Activated T-cell treated with anti-CD3 and anti-CD28 coated beads for 1 hour (primary cell): ENCODE measurements around the gene TXNRD3.

ENCODE experiments used
- DNase-seq: peaks from one replicate; pipeline ENCODE4 v3.0.0-alpha.2; 2020; ENCODE audit warnings: low read depth

TXNRD3 gene

DNA sequence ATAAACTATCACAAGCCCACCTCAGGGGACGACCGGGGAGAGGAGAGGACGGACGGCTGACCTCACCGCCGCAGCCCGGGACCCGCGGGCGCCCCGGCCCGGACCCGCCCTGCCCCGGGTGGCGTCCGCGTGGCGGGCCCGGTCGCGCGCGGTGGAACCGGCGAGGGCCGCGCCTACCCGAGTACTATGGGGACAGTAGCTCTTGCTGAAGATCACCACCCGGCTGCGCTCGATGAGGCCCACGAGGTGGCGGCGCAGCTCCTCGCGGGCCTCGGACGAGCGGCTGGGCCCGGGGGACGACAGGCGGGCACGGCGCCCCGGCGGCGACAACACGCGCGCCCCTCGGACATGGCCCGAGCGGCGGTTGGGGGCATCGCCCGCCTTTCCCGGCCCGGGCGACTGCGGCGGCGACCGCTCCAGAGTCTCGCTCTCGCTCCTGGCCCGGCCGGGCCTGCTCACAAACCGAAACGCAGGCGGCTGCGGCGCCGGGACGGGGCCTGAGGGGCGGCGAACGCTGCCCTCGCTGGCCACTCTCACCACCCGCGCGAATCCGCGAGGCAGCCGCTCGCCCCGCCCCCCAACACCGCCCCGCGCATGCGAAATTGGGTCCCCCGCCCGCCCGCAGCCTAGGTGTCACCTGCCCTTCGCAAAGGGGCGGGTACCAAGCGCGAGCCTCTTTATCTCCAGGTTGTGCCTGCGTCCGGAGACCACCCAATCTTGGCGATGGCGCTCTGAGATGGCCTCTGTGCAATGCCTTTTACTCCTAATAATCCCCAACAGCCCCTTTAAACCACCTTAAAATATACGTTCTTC lies at the start of gene TXNRD3:
TXNRD3 (minus strand) TSS at position 554 of the 813 bp plus-strand sequence.
- DNase-seq, result peak; percentile 76

GRCh38 chr3:126703512-126704493 lies 48.9 kb upstream of the TXNRD3 start, which contains the start of gene CHCHD6:
Gene CHCHD6, plus strand, starts transcription at chr3:126704240. Its CDS starts 73 bp downstream, at chr3:126704313.
- DNase-seq, result peak; percentile 98

DNA sequence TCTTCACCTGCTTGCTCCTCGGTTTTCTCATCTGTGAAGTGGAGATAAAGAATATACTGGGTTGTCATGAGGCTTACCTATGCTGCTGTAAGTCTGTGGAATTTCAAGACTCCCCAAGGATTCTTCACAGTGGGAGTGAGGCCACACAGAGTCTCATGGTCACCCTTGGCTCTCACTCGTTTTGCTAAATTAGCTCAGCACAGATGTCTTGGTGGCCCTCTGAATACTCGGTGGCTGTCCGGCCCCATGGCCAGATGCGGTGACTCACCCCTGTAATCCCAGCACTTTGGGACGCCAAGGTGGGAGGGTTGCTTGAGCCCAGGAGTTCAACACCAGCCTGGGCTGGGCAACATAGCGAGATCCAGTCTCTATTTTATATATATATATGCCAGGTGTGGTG lies 44.1 kb upstream of the TXNRD3 start:
- DNase-seq, result no peak

GRCh38 chr3:126696701-126697267 lies 41.9 kb upstream of the TXNRD3 start:
- no peak for DNase-seq

DNA sequence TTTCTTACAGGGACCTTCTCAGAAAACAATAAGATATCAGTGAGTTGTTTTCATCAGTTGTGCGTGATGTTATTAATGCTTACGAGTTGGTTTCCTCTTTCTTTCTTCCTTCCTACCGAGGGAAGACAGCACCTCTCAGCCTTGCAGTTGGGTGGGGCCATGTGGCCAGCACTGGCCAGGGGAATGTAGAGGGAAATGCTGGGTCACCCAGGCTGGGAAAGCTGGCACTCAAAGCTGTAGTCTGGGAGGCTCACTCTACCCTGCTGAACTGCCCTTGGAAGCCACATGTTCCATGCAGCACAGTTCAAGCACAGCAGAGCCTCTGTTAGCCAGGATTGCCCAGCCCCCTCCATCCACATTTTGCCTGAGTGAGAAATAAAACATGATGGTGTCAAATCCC lies 39.0 kb upstream of the TXNRD3 start:
- DNase-seq, result no peak

- no peak for DNase-seq
These were observed 37.9 kb upstream of the TXNRD3 start for GRCh38 chr3:126692858-126693257.

DNA sequence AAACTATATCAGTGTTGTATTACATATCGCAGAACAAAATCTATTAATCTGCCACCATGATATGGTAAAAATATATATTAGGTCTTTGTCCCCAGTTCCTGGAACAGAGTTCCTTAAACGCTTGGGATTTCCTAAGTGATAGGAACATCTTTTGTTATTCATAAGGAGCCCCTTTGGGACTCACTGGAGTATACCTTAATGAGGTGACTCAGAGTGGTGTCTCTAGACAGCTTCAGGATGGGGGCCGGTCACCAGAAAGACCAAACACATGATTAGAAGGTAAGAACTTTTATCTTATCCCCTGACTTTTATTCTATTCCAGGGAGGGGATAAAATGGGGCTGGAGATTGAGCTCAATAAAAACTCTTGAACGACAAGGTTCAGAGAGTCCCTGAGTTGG lies 36.8 kb upstream of the TXNRD3 start:
- no peak for DNase-seq

GRCh38 chr3:126685493-126685892 lies 30.6 kb upstream of the TXNRD3 start:
- no peak for DNase-seq

DNA sequence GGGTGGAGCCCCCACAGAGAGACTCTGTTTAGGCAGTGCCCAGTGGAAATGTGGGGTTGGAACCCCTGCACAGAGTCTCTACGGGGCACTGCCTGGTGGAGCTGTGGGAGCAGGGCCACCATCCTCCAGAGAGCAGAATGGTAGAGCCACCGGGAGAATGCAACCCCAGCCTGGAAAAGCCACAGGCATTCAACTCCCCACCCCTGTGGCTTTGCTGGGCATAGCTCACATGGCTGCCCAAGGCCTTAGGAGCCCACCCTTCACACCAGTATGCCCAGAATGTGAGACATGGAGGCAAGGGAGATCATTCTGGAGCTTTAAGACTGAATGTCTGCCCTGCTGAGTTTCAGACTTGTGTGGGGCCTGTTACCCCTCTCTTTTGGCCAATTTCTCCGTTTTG lies 30.1 kb upstream of the TXNRD3 start:
- DNase-seq, result no peak

- DNase-seq, result no peak
These were observed 29.4 kb upstream of the TXNRD3 start for GRCh38 chr3:126684218-126684751.

DNA sequence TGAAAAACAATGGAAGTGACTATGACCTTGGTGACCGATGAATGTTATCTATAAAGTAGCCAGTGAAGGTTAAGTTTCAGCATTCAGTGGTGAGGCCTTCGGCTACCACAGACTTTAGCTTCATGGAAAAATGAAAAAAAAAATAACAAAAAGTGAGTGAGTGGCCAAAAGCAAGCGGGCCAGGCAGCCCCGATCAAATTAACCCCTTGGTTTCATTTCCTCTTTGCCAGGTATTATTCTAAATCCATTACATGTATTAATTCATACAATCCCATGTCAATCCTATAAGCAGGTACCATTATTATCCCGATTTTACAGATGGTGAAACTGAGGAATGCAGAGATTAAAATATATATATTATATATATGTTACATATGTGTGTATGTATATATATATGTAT lies 28.1 kb upstream of the TXNRD3 start:
- no peak for DNase-seq

GRCh38 chr3:126682009-126682408 lies 27.1 kb upstream of the TXNRD3 start:
- DNase-seq, result no peak

DNA sequence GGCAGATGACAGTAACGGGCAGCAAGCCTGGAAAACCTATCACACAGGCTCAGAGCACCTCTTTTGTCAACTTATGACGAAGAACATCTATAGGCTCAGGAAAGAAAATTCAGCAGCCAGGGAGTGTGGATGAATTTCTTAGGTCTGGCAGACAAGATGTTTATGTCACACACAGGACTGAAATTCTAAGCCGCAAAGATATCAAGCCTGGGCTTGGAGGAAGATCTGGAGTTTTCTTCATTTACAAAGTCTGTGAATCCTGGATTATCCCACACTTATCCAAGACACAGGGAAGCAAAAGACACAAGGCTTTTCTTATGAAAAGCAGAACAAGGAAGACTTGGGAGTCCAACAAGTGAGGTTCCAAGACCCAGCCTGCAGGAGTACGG lies 25.7 kb upstream of the TXNRD3 start:
- DNase-seq, result no peak

- DNase-seq, result no peak
These were observed 25.1 kb upstream of the TXNRD3 start for GRCh38 chr3:126679831-126680666.

- peak; percentile 76 for DNase-seq
These were observed 24.4 kb upstream of the TXNRD3 start for GRCh38 chr3:126679318-126679751.

DNA sequence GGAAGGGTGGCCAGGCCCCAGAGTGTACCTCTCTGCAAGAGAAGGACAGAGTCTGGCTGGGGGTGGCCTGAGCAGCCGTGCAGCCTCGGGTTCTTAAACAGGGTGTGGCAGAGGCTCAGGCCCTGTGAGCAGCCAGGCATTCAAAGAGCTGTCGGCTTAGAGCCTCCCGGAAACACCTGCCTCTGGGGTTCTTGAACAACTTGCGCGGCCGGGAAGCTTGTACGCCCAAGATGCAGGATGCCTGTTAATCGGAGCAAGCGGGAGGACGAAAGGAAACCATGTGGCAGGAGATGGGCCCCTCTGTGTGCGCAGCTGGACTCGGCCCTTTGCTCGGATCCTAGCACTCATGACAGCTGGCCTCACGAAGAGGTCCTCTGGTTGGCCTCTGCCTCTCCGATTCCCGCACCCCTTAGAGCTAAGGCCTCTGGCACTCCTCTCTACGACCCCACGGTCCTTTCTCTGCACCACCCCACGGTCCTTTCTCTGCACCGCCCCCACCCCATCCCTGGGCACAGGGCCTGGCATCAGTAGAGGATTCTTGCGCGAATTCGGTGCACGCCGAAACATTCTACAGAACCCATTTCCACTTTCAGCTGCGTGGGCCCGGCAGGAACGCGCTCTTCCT lies 23.9 kb upstream of the TXNRD3 start:
- no peak for DNase-seq

DNA sequence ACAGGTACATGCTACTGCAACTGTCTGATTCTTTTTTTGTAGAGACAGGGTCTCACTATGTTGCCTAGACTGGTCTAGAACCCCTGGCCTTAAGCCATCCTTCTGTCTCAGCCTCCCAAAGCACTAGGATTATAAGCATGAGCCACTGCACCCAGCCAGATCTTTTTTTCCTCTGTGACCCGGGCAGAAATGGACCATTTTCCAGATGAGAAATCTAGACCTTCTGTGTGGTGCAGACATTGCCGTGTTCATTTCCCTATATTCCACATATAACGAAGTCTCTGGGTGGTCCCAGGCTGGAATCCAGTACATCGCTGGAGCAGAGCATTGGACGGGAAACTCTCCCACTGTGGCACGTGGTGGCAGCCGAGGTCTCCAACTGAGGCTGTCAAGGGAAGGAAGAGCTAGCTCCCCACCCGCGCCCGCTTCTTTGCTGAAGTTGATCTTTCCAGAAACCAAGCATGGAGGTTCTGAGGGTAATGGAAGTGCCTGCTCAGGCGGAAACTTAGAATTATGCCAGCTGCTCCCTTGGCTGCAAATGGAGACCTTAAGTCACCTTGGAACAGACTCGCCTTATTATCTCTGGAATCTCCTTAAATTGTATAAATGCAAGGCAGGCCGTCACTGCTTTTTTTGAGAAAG lies 23.1 kb upstream of the TXNRD3 start:
- DNase-seq, result no peak

DNA sequence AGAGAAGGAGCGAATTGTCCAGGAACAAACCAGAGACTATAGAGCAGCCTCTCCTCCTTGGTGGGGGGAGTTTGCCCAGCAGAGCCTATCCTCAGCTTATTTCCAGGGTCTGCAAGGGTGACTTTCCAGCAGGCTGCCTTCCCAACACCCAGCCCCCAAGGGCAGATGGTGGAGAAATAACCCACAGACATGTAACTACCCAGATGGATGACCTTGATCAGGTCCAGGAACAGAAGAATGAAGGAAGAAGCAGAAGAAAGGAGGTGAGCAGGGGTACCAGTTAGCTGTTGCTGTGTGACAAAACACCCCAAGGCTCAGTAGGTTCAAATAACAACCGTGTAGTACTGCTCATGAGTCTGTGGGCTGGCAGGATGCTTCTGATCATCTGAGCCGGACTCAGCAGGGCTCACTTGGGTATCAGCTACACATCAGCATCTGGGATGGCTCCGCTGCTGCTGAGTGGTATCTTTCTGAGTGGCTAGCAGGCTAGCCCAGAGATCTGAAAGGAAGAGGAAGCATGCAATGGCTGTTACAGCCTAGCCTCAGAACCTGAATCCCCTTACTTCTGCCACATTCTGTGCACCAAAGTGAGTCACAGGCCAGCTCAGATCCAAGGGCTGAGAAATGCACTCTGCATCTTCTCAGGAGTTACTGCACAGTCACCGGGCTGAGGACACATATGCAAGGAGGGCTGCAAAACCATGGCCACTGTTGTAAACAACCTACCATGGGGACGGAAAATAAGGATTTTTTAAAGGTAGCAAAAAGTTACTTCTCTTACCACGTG lies 22.2 kb upstream of the TXNRD3 start:
- DNase-seq, result no peak

DNA sequence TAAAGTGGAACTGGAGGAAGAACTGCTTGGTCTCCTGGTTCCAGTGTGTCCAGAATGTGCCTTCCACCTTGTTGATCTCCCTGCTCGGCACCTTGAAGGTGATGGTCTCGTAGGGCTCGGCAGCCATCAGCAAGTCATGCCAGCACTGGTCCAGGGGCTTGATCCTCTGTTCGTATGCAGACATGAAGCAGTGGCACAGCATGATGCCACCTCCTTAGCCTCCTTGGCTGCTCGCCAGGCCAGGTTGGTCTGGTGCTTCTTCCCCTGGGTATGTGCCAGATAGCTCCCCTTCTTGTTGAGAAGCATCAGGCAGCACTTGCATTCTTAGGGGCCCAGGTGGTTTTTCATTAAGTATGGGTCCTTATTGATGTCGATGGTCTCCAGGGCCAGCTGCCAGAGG lies 17.8 kb upstream of the TXNRD3 start:
- DNase-seq, result no peak
